Neutrophil (primary cell): ENCODE results near the gene CYP27B1.
"Not testable (repeated sequence)": the region's sequence is repeated elsewhere in the genome, so short reads cannot be mapped to it uniquely, and the experiment has no call there.

ENCODE experiments used
- H3K27ac ChIP-seq: fragments of 200-600 bp; sonication (generic); 2 replicates; pipeline ENCODE4 v1.5.1; 2016; ENCODE audit warnings: mild to moderate bottlenecking, moderate library complexity
- H3K27me3 ChIP-seq: fragments of 200-600 bp; sonication (generic); 2 replicates; pipeline ENCODE4 v1.6.0; 2016; ENCODE audit warnings: mild to moderate bottlenecking
- H3K36me3 ChIP-seq: fragments of 200-600 bp; sonication (generic); 2 replicates; pipeline ENCODE4 v1.5.1; 2017
- H3K4me1 ChIP-seq, 2 experiments: fragments of 200-600 bp in 1 of 2; sonication (generic) in 1 of 2; 1 replicate in 1 of 2; 2 replicates in 1 of 2; pipeline versions ENCODE4 v1.5.1 to v1.6.1; 2013 to 2016; ENCODE audit warnings: low read depth in 1 of 2, low read length in 1 of 2, mild to moderate bottlenecking in 1 of 2, moderate library complexity in 1 of 2; ENCODE audit not compliant: control insufficient read depth in 1 of 2, insufficient read depth in 1 of 2
- H3K4me3 ChIP-seq, 2 experiments: fragments of 200-600 bp in 1 of 2; sonication (generic) in 1 of 2; 1 replicate in 1 of 2; 2 replicates in 1 of 2; pipeline ENCODE4 v1.5.1; 2013 to 2016; ENCODE audit warnings: low read depth in 1 of 2, low read length in 1 of 2, mild to moderate bottlenecking in 1 of 2, moderate library complexity in 1 of 2
- H3K9me3 ChIP-seq: fragments of 200-600 bp; sonication (generic); 2 replicates; pipeline ENCODE4 v1.5.1; 2016
- CTCF ChIP-seq: fragments of 200-600 bp; sonication (generic); IDR thresholded peaks from 2 replicates; pipeline ENCODE4 v1.5.1; 2016; ENCODE audit warnings: antibody characterized with exemption

Gene CYP27B1

DNA sequence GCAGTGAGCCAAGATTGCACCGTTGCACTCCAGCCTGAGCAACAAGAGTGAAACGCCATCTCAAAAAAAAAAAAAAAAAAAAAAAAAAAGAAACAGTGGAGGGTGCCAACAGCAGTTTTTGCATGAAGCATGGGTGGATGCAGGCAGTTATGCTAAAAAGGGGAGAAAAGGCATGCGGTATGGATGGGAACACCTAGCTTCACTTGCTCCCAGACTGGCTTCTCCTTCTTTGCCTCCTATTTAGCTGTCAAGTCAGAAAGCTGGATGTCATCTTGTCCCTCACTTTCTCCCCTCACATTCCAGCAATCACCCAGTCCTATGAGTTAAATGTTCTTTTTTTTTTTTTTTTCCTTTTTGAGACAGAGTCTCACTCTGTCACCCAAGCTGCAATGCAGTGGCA is 8.2 kb upstream of the CYP27B1 start:
- TF ChIP-seq CTCF, result no peak
- H3K27me3 ChIP-seq, result peaks cover 9% of the 10 kb centered on the region
- H3K36me3 ChIP-seq, result no peaks in the 10 kb centered on the region
- H3K4me1 ChIP-seq, result peaks cover 14 to 19% of the 10 kb centered on the region in 2 experiments
- no peak overlapping the region for H3K27ac ChIP-seq
- no peak overlapping the region for H3K4me3 ChIP-seq
- H3K9me3 ChIP-seq, result no peaks in the 10 kb centered on the region

GRCh38 chr12:57774634-57775033 is 7.8 kb upstream of the CYP27B1 start:
- not testable (repeated sequence) for H3K9me3 ChIP-seq, H3K36me3 ChIP-seq, H3K27ac ChIP-seq, H3K27me3 ChIP-seq, H3K4me3 ChIP-seq
- H3K4me1 ChIP-seq, result peaks cover 14 to 19% of the 10 kb centered on the region in 2 experiments

DNA sequence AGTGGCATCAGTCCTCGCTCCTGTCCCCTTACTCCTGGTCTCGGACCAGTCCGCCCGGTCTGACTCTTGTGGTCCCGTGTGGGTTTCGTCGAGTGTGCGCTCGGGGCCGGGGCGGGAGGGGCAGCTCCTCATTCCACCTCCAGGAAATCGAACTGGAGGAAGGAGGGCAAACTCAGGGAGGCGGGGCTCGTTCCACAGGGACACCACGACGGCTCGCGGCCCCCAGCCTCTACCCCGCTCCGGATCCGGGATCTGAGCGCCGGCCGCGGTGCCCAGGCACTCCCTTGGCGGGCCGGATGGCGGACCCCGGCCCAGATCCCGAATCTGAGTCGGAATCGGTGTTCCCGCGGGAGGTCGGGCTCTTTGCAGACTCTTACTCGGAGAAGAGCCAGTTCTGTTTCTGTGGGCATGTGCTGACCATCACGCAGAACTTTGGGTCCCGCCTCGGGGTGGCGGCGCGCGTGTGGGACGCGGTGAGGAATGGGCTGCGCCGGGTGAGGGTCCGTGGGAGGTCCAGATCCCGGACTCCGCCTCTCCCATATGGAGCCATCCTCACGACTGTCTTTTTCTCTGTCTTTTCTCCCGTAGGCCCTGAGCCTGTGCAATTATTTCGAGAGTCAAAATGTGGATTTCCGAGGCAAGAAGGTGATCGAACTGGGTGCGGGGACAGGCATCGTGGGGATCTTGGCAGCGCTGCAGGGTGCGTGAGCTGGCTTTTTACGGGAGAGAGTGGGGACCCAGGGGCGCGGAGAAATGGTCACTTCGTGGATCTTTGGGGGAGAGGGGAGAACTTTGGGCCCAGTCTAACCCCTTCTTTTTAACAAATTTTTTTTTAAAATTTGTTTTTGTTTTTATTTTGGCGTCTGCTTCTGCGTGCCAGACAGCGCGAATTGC is 5.8 kb upstream of the CYP27B1 start, which contains the start of gene EEF1AKMT3:
TSS of gene EEF1AKMT3 (plus strand) at position 186 of the 894 bp plus-strand sequence. CDS start at position 297, 111 bp downstream.
- H3K36me3 ChIP-seq, result no peaks in the 10 kb centered on the region
- peak; percentile 5 for TF ChIP-seq CTCF
- H3K27ac ChIP-seq, result peak within 1 kb of the TSS; percentile 26
- peaks cover 20% of the 10 kb centered on the region for H3K27me3 ChIP-seq
- H3K4me3 ChIP-seq, result peak within 1 kb of the TSS; percentile 82 to 89
- H3K9me3 ChIP-seq, result no peaks in the 10 kb centered on the region
- peaks cover 14 to 19% of the 10 kb centered on the region in 2 experiments for H3K4me1 ChIP-seq

- H3K4me3 ChIP-seq, result peak within 1 kb of the TSS; percentile 82 to 89
- no peak for TF ChIP-seq CTCF
- H3K9me3 ChIP-seq, result no peaks in the 10 kb centered on the region
- H3K36me3 ChIP-seq, result no peaks in the 10 kb centered on the region
- peaks cover 28% of the 10 kb centered on the region for H3K27me3 ChIP-seq
- H3K27ac ChIP-seq, result peak within 1 kb of the TSS; percentile 26
- peaks cover 16 to 20% of the 10 kb centered on the region in 2 experiments for H3K4me1 ChIP-seq
Measured at GRCh38 chr12:57771873-57772428, 5.1 kb upstream of the CYP27B1 start, which contains the start of gene METTL1. TSS of gene METTL1 (minus strand) at chr12:57772105. CDS start at chr12:57772083, 22 bp downstream.

DNA sequence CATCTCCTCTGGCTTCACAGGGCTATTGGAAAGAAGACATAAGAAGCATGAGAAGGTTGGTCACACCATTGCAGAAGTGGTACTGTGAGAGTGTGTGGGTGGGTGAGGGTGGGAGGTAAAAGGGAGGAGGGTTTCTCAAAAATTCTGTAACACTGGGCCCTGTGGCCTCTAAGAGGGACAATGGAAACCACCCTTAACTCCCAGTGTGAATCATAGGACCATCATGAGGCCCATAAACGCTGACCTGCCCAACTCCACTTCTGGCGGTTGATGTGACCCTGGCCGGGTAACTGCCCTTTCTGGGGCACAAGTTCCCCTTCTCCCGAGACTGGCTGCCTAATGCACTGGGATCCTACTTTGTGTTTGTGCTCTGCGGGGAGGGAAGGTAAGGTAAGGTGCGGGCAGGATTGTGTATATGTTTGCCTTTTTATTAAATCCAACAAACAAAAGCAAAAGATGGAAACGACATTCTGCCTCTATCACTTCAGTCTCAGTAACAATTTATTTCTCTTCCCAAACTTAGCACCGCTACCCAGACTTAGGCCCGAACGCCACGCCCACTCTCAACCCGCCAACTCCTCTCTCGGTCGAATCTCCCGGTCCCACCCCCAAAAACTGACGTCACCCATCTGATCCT is 4.5 kb upstream of the CYP27B1 start:
- peaks cover 22 to 26% of the 10 kb centered on the region in 2 experiments for H3K4me1 ChIP-seq
- peak overlapping the region; percentile 82 to 89 for H3K4me3 ChIP-seq
- no peak for TF ChIP-seq CTCF
- H3K27me3 ChIP-seq, result peaks cover 34% of the 10 kb centered on the region
- no peaks in the 10 kb centered on the region for H3K36me3 ChIP-seq
- H3K27ac ChIP-seq, result no peak overlapping the region
- H3K9me3 ChIP-seq, result no peaks in the 10 kb centered on the region
